ENCODE results near the gene TCF15. TPM values are rescaled to one million over a fixed set of nuclear protein-coding genes. Genes with fewer than 3 reads are reported as not detected.

TCF15 gene
- total RNA-seq, 1 experiment from 2014 or later = not detected

Other genes with a start within 250 kb of the TCF15 start
- 34.1 and 35.5 TPM in 2 replicates for gene TRIB3, start 229.5 kb downstream of the TCF15 start, total RNA-seq (2014; rRNA removed; shearing (Covaris generic))
- 132 and 155 TPM in 2 replicates for gene RBCK1, start 202.0 kb downstream of the TCF15 start, total RNA-seq (2014; rRNA removed; shearing (Covaris generic))
- 42.4 and 53.2 TPM in 2 replicates for gene TBC1D20, start 147.8 kb downstream of the TCF15 start, total RNA-seq (2014; rRNA removed; shearing (Covaris generic))
- gene CSNK2A1, start 66.5 kb downstream of the TCF15 start, total RNA-seq (2014; rRNA removed; shearing (Covaris generic)) = 146 and 269 TPM in 2 replicates
- 48.0 and 53.7 TPM in 2 replicates for gene SRXN1, start 42.9 kb upstream of the TCF15 start, total RNA-seq (2014; rRNA removed; shearing (Covaris generic))
- gene SCRT2, start 65.5 kb upstream of the TCF15 start, total RNA-seq (2014; rRNA removed; shearing (Covaris generic)) = not detected in 2 replicates
- gene SLC52A3, start 158.2 kb upstream of the TCF15 start, total RNA-seq (2014; rRNA removed; shearing (Covaris generic)) = 0.57 and 1.3 TPM in 2 replicates
- gene FAM110A, start 223.4 kb upstream of the TCF15 start, total RNA-seq (2014; rRNA removed; shearing (Covaris generic)) = 9.5 and 10.1 TPM in 2 replicates